Ishikawa (cell line): Measurements from ENCODE around the gene ACLY.

Experiments used
- CEBPB ChIP-seq: IDR thresholded peaks from 2 replicates; pipeline ENCODE4 v1.6.1; 2012
- CREB1 ChIP-seq: IDR thresholded peaks from 2 replicates; pipeline ENCODE4 v1.6.1; 2012; ENCODE audit warnings: low read depth
- EGR1 ChIP-seq: IDR thresholded peaks from 2 replicates; pipeline ENCODE4 v1.6.1; 2012
- EP300 ChIP-seq: IDR thresholded peaks from 2 replicates; pipeline ENCODE4 v1.6.1; 2012; ENCODE audit warnings: borderline replicate concordance
- FOXM1 ChIP-seq: IDR thresholded peaks from 2 replicates; pipeline ENCODE4 v1.6.1; 2012; ENCODE audit warnings: low read depth, borderline replicate concordance
- MAX ChIP-seq: IDR thresholded peaks from 2 replicates; pipeline ENCODE4 v1.6.1; 2012
- NFIC ChIP-seq: IDR thresholded peaks from 2 replicates; pipeline ENCODE4 v1.6.1; 2012
- RAD21 ChIP-seq: IDR thresholded peaks from 2 replicates; pipeline ENCODE4 v1.6.1; 2012; ENCODE audit warnings: low read depth
- REST ChIP-seq: IDR thresholded peaks from 2 replicates; pipeline ENCODE4 v1.6.1; 2012; ENCODE audit warnings: low read depth, mild to moderate bottlenecking
- TAF1 ChIP-seq: IDR thresholded peaks from 2 replicates; pipeline ENCODE4 v1.6.1; 2012; ENCODE audit warnings: low read depth, mild to moderate bottlenecking
- TCF12 ChIP-seq: IDR thresholded peaks from 2 replicates; pipeline ENCODE4 v1.6.1; 2012; ENCODE audit warnings: low read depth
- TEAD4 ChIP-seq: IDR thresholded peaks from 2 replicates; pipeline ENCODE4 v1.6.1; 2012
- YY1 ChIP-seq: IDR thresholded peaks from 2 replicates; pipeline ENCODE4 v1.6.1; 2012; ENCODE audit warnings: low read depth
- ZBTB7A ChIP-seq: IDR thresholded peaks from 2 replicates; pipeline ENCODE4 v1.6.1; 2012; ENCODE audit warnings: low read depth

- TF ChIP-seq TAF1 (no peak), YY1 (no peak), CREB1 (no peak), RAD21 (no peak), MAX (no peak), TEAD4 (no peak), EP300 (no peak), CEBPB (no peak), REST (no peak), NFIC (no peak), TCF12 (no peak), ZBTB7A (no peak), FOXM1 (no peak), EGR1 (no peak)
Measured at GRCh38 chr17:41864498-41864835, 54.3 kb downstream of the ACLY start.
